Osteocyte (in vitro differentiated cells): ENCODE data around the gene AGRN. TPM values are rescaled to one million over a fixed set of nuclear protein-coding genes. Genes with fewer than 3 reads are reported as not detected.

Experiments used
- DNase-seq: peaks from one replicate; pipeline ENCODE4 v3.0.0; 2021; ENCODE audit warnings: mixed read lengths; ENCODE audit not compliant: unreplicated experiment; ENCODE audit errors: extremely low spot score
- H3K27ac Mint-ChIP-seq: one replicate; pipeline ENCODE4 v1.8.0; 2021; ENCODE audit warnings: mild to moderate bottlenecking, mixed read lengths; ENCODE audit not compliant: unreplicated experiment
- H3K27me3 Mint-ChIP-seq: one replicate; pipeline ENCODE4 v1.8.0; 2021; ENCODE audit warnings: mixed read lengths; ENCODE audit not compliant: unreplicated experiment
- H3K36me3 Mint-ChIP-seq: one replicate; pipeline ENCODE4 v1.8.0; 2021; ENCODE audit warnings: mixed read lengths; ENCODE audit not compliant: unreplicated experiment
- H3K4me1 Mint-ChIP-seq: one replicate; pipeline ENCODE4 v1.8.0; 2021; ENCODE audit warnings: mixed read lengths; ENCODE audit not compliant: unreplicated experiment
- H3K4me3 Mint-ChIP-seq: one replicate; pipeline ENCODE4 v1.8.0; 2021; ENCODE audit warnings: mild to moderate bottlenecking, moderate library complexity, mixed read lengths; ENCODE audit not compliant: unreplicated experiment
- H3K9me3 Mint-ChIP-seq: one replicate; pipeline ENCODE4 v1.8.0; 2021; ENCODE audit warnings: mixed read lengths; ENCODE audit not compliant: unreplicated experiment
- total RNA-seq: library from RNA; stranded (reverse); gene quantifications from 2 replicates; pipeline ENCODE4 v1.2.1, GENCODE V29; 2021
- TF ChIP-seq, protein P1 (sequence below): fragments of 200-600 bp; sonication (generic); IDR thresholded peaks from 2 replicates; pipeline ENCODE4 v1.5.0; 2021; ENCODE audit warnings: antibody characterized with exemption, mild to moderate bottlenecking, moderate library complexity

Gene AGRN
- total RNA-seq, 1 donor from 2014 or later: 191 TPM

- no peak overlapping the region for H3K4me3 Mint-ChIP-seq
- no peaks in the 10 kb centered on the region for H3K27me3 Mint-ChIP-seq
- no peak for DNase-seq
- H3K9me3 Mint-ChIP-seq: no peaks in the 10 kb centered on the region
- TF ChIP-seq, protein P1, sequence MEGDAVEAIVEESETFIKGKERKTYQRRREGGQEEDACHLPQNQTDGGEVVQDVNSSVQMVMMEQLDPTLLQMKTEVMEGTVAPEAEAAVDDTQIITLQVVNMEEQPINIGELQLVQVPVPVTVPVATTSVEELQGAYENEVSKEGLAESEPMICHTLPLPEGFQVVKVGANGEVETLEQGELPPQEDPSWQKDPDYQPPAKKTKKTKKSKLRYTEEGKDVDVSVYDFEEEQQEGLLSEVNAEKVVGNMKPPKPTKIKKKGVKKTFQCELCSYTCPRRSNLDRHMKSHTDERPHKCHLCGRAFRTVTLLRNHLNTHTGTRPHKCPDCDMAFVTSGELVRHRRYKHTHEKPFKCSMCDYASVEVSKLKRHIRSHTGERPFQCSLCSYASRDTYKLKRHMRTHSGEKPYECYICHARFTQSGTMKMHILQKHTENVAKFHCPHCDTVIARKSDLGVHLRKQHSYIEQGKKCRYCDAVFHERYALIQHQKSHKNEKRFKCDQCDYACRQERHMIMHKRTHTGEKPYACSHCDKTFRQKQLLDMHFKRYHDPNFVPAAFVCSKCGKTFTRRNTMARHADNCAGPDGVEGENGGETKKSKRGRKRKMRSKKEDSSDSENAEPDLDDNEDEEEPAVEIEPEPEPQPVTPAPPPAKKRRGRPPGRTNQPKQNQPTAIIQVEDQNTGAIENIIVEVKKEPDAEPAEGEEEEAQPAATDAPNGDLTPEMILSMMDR: no peak
- peaks cover 7% of the 10 kb centered on the region for H3K36me3 Mint-ChIP-seq
- peaks cover 4% of the 10 kb centered on the region for H3K4me1 Mint-ChIP-seq
- no peak overlapping the region for H3K27ac Mint-ChIP-seq
Observed at GRCh38 chr1:1044455-1045078, 24.6 kb downstream of the AGRN start.

DNA sequence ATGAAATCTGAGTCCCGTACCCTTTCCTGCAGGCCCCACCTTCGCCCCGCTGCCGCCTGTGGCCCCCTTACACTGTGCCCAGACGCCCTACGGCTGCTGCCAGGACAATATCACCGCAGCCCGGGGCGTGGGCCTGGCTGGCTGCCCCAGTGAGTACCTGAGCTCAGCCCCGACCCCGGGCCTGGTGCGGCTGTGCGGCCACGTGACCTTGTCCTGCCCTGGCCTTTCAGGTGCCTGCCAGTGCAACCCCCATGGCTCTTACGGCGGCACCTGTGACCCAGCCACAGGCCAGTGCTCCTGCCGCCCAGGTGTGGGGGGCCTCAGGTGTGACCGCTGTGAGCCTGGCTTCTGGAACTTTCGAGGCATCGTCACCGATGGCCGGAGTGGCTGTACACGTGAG lies 25.2 kb downstream of the AGRN start:
- peaks cover 7% of the 10 kb centered on the region for H3K36me3 Mint-ChIP-seq
- no peaks in the 10 kb centered on the region for H3K9me3 Mint-ChIP-seq
- no peak overlapping the region for H3K27ac Mint-ChIP-seq
- DNase-seq: no peak
- no peaks in the 10 kb centered on the region for H3K27me3 Mint-ChIP-seq
- peaks cover under 1% of the 10 kb centered on the region for H3K4me1 Mint-ChIP-seq
- TF ChIP-seq, protein P1: no peak
- H3K4me3 Mint-ChIP-seq: no peak overlapping the region

- no peaks in the 10 kb centered on the region for H3K4me1 Mint-ChIP-seq
- no peak overlapping the region for H3K27ac Mint-ChIP-seq
- no peaks in the 10 kb centered on the region for H3K9me3 Mint-ChIP-seq
- no peak for DNase-seq
- H3K4me3 Mint-ChIP-seq: no peak overlapping the region
- no peaks in the 10 kb centered on the region for H3K27me3 Mint-ChIP-seq
- peaks cover 7% of the 10 kb centered on the region for H3K36me3 Mint-ChIP-seq
- TF ChIP-seq, protein P1: no peak
Observed at GRCh38 chr1:1046243-1046642, 26.3 kb downstream of the AGRN start.

GRCh38 chr1:1046767-1047166 lies 26.8 kb downstream of the AGRN start:
- TF ChIP-seq, protein P1: no peak
- no peak overlapping the region for H3K4me3 Mint-ChIP-seq
- no peak for DNase-seq
- H3K36me3 Mint-ChIP-seq: peaks cover 7% of the 10 kb centered on the region
- H3K4me1 Mint-ChIP-seq: no peaks in the 10 kb centered on the region
- no peaks in the 10 kb centered on the region for H3K9me3 Mint-ChIP-seq
- no peak overlapping the region for H3K27ac Mint-ChIP-seq
- H3K27me3 Mint-ChIP-seq: no peaks in the 10 kb centered on the region

DNA sequence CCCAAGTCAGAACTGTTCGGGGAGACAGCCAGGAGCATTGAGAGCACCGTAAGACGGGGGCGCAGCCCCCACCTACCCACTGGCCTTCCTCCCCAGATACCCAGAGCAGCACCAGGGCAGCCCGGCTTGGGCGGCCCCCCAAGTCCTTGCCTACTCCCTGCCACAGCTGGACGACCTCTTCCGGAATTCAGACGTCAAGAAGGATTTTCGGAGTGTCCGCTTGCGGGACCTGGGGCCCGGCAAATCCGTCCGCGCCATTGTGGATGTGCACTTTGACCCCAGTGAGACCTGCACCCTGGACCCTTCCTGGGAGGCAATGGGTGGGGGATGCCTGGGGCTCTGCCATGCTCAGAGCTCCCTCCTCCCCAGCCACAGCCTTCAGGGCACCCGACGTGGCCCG lies 27.5 kb downstream of the AGRN start:
- Mint-ChIP-seq H3K27me3 (no peaks in the 10 kb centered on the region), H3K36me3 (peaks cover 10% of the 10 kb centered on the region), H3K4me1 (no peaks in the 10 kb centered on the region), H3K9me3 (no peaks in the 10 kb centered on the region), H3K27ac (no peak overlapping the region), H3K4me3 (no peak overlapping the region)
- TF ChIP-seq, protein P1: no peak
- no peak for DNase-seq
